ENCODE data around the gene DEF6.

The DEF6 gene

DNA sequence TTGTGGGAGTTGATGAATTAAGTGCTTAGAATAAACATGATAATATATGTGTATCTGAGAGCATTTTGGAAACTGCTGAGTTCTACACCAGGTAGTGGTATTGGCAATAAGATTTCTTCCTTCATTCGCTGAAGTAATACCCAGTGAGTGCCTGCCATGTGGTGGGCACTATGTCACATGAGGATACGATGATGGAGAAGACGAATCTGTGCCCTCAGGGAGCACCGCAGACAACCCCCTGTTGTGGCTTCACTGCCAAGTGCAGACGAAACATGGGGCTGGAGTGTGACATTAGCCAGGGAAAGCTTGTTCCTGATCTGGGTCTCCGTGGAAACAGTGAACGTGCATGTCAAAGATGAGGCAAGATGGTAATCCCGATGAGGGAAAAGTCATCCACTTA lies 30.2 kb upstream of the DEF6 start:
- peaks cover 38% of the 10 kb centered on the region for H3K4me1 Mint-ChIP-seq (ENCODE audit: low read depth)

DNA sequence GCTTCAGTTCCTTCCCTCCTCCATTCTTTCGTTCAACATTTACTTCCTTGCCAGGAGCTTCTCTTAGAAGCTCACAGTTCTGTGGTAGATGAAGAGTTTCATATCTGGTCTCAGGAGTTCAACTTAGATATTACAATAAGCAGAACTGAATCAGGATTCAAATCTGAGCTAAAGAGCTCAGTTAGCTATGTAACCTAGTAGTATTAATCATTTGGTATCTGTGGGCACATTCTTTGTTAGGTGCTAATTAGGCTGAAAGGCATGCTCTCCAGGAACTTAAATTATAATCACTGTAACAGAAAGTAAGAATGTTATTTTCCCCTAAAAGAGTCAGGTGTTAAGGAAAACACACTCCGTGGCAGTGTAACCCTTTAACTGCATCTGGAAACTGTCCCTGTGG lies 29.7 kb upstream of the DEF6 start:
- peaks cover 18% of the 10 kb centered on the region for H3K36me3 Mint-ChIP-seq (ENCODE audit: low read depth)
- no peak overlapping the region for H3K27ac Mint-ChIP-seq
- peaks cover 33% of the 10 kb centered on the region for H3K4me1 Mint-ChIP-seq (ENCODE audit: low read depth)
- H3K4me3 Mint-ChIP-seq = no peak overlapping the region
- no peaks in the 10 kb centered on the region for H3K9me3 Mint-ChIP-seq
- H3K27me3 Mint-ChIP-seq = no peaks in the 10 kb centered on the region

More for the DNA sequence above, 30.2 kb upstream of the DEF6 start:
- H3K4me3 Mint-ChIP-seq = no peak overlapping the region
- H3K27me3 Mint-ChIP-seq = no peaks in the 10 kb centered on the region
- no peaks in the 10 kb centered on the region for H3K9me3 Mint-ChIP-seq
- no peak overlapping the region for H3K27ac Mint-ChIP-seq
- H3K36me3 Mint-ChIP-seq (ENCODE audit: low read depth) = peaks cover 18% of the 10 kb centered on the region

DNA sequence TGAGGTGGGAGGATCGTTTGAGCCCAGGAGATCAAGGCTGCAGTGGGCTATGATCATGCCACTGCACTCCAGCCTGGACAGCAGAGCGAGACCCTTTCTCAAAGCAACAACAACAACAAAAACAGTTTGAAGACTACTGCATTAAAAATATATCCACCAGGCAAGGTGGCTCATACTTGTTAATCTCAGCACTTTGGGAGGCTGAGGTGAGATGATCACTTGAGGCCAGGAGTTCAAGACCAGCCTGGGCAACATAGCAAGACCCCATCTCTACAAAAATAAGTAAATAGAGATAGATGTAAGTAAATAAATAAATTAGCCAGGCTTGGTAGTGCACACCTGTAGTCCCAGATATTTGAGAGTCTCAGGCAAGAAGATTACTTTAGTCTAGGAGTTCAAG lies 25.6 kb upstream of the DEF6 start:
- H3K4me3 Mint-ChIP-seq = no peak overlapping the region
- peaks cover 18% of the 10 kb centered on the region for H3K36me3 Mint-ChIP-seq (ENCODE audit: low read depth)
- no peaks in the 10 kb centered on the region for H3K27me3 Mint-ChIP-seq
- H3K9me3 Mint-ChIP-seq = no peaks in the 10 kb centered on the region
- peaks cover 12% of the 10 kb centered on the region for H3K4me1 Mint-ChIP-seq (ENCODE audit: low read depth)
- H3K27ac Mint-ChIP-seq = no peak overlapping the region

DNA sequence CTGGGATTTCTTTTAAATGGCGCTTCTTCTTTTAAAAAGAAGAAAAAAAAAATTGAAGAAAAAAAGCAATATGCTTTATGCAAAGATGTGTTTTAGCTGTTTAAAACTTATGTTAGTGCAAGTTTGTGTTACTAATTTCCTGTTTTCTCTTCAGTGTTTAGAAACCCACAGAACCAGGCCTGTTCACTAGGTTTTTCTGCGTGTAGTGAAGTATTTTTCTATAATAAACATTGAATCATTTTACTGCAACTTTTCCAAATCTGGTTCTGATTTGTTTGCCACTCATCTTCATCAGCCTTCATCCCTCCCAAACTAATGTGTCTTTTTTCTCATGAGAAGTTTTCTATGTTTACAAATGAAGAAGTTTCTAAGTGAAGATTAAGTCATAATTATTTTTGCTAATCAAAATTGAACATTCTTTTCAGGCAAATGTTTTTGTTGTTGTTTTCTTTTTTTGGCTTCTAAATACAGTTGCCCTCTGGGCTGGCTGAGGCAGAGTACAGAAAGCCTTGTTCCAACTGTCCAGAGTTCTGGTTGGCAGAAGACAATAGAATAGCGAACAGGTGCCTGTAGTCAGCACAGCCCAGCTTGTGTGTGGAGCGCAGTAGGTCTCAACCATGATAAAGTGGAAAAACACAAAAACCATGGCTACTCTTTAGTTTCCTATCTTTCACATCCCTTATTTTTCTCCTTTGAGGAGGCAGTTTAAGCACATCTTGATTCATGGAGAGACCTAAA lies 23.6 kb upstream of the DEF6 start:
- Mint-ChIP-seq H3K9me3 (no peaks in the 10 kb centered on the region), H3K36me3 (ENCODE audit: low read depth) (peaks cover 9% of the 10 kb centered on the region), H3K4me1 (ENCODE audit: low read depth) (peaks cover 5% of the 10 kb centered on the region), H3K27me3 (no peaks in the 10 kb centered on the region), H3K4me3 (no peak overlapping the region), H3K27ac (no peak overlapping the region)

DNA sequence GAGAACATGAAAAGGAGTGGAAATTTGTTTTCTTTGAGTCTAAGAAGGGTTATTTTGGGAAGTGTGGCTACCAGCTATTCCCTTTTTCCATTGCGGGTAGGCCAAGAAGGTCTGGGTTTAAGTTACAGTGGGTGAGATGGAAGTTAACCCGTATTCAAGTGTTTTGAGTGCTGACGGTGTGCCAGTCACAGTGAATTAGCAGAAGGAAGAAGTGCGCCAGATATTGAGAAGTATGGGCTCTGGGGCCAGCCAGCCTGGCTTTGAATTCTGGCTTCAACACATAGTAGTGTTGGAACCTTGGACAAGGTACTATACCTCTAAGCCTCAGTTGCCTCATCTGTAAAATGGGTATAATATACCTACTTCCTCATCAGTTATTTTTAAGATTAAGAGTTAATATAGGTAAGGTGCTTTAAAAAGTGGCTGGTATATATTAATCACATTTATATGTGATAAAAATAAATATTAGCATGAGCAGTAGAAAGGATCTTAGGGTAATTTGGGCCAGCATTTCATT lies 21.8 kb upstream of the DEF6 start:
- Mint-ChIP-seq H3K4me1 (ENCODE audit: low read depth) (peaks cover 5% of the 10 kb centered on the region), H3K27me3 (no peaks in the 10 kb centered on the region), H3K27ac (no peak overlapping the region)

DNA sequence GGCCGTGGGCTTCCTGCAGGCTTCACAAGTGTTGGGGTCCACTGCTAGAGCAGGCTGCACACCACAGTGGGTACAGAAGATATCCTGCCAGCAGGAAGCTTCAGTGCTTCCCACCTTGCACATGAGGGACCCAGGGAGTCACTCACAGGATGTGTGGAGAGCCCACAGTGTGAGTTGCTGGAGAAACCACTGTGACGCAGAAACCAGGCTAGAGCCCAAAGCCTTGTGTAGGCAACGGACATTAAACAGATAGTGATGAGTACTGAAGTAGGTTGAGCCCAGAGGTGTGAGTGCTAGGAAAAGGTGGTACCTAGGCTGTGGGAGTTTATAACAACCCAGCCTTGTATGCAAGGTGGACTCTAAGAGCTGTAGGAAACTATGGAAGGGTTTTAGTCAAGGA lies 18.9 kb upstream of the DEF6 start:
- Mint-ChIP-seq H3K27me3 (no peaks in the 10 kb centered on the region), H3K27ac (no peak overlapping the region), H3K9me3 (no peaks in the 10 kb centered on the region), H3K4me3 (no peak overlapping the region), H3K36me3 (ENCODE audit: low read depth) (peaks cover 22% of the 10 kb centered on the region), H3K4me1 (ENCODE audit: low read depth) (peaks cover 5% of the 10 kb centered on the region)

More for the DNA sequence above, 21.8 kb upstream of the DEF6 start:
- Mint-ChIP-seq H3K4me3 (no peak overlapping the region), H3K9me3 (no peaks in the 10 kb centered on the region), H3K36me3 (ENCODE audit: low read depth) (peaks cover 3% of the 10 kb centered on the region)

DNA sequence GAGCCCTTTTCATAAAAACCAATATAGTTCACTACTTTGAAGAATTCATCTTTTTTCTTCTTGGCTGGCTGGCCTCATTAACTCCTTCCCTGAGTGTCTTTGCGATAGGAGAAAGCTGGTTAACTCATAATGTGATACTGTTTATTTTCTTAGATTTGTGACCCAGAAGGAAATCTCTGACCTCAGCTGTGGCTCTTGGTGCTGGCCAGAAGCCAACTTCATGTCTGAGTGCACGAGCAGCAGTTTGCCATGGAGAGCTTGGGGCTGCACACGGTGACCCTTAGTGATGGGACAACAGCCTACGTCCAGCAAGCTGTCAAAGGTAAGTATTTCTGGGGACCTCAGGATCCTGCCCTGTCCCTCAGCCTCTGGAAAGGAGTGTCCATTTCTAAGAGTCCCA lies 16.7 kb upstream of the DEF6 start:
- Mint-ChIP-seq H3K27ac (no peak overlapping the region), H3K27me3 (no peaks in the 10 kb centered on the region), H3K4me1 (ENCODE audit: low read depth) (no peaks in the 10 kb centered on the region), H3K36me3 (ENCODE audit: low read depth) (peaks cover 35% of the 10 kb centered on the region), H3K9me3 (no peaks in the 10 kb centered on the region), H3K4me3 (no peak overlapping the region)

DNA sequence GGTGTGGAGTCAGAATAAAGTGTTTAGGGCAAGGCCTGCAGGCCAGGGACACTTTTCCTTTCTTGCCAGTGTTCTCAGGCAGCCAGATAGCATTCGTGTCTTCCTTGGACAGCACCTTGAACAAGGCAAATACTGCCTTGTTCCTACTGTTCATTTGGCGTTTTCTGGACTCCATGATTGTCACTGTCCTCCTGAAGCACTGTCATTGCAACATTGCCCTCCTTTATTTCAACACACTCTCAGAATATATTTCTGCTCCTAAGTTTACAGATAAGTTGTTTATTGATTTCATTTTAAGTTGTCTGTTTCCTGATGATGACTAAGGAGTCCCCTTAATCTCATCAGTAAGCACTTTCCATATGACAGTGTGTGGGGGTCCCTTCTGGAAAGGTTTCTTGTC lies 15.1 kb upstream of the DEF6 start:
- H3K27ac Mint-ChIP-seq = no peak overlapping the region
- no peaks in the 10 kb centered on the region for H3K4me1 Mint-ChIP-seq (ENCODE audit: low read depth)
- no peak overlapping the region for H3K4me3 Mint-ChIP-seq
- peaks cover 42% of the 10 kb centered on the region for H3K36me3 Mint-ChIP-seq (ENCODE audit: low read depth)
- H3K27me3 Mint-ChIP-seq = no peaks in the 10 kb centered on the region
- no peaks in the 10 kb centered on the region for H3K9me3 Mint-ChIP-seq

DNA sequence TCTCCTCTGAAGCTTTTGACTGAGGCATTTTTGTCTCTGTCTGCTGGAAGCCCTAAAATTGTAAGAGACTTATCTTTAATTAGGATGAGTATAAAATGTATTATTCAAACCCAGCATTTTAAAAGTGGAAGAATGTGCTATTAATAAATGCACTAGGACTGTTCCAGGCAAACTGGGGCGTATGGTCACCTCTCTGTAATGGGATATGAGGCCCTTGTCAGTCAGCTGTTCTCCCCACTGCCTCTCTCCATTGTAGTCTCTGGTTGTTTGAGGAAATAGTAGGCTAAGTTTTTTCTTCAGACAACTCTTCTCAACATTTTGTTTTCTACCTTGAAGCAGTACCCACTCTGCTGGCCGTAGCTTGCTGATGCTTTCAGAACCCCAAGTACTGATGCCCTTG lies 14.3 kb upstream of the DEF6 start:
- no peak overlapping the region for H3K4me3 Mint-ChIP-seq
- no peak overlapping the region for H3K27ac Mint-ChIP-seq
- H3K4me1 Mint-ChIP-seq (ENCODE audit: low read depth) = no peaks in the 10 kb centered on the region
- no peaks in the 10 kb centered on the region for H3K27me3 Mint-ChIP-seq
- H3K9me3 Mint-ChIP-seq = no peaks in the 10 kb centered on the region
- H3K36me3 Mint-ChIP-seq (ENCODE audit: low read depth) = peaks cover 42% of the 10 kb centered on the region

DNA sequence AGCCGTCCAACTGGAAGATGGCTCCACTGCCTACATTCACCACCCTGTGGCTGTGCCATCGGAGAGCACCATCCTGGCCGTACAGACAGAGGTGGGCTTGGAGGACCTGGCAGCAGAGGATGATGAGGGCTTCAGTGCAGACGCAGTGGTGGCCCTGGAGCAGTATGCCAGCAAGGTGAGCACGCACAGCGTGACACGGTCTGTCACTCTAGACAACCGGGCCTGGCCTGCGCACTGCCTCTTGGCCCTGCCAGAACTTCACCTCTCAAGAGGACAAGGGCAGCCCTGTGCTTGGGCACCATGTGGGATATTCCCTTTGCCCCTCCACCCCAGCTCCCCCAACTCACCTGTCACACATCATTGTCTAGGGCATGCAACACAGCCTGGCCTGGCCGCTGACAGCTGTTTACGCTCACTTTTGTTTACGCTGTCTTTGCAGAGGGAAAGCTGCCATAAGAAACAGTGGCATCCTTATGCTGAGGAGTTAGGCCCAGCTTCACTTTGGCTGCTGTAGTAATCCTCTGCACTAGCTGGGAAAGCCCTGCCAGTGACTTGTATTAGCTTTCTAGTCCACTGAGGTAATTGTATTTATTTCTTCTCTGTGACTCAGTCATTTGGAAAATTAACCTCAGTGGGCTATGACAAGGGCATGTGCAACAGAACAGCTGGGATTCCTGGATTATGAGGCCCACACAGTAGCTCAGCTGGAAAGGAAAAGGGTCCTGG lies 9.8 kb upstream of the DEF6 start:
- Mint-ChIP-seq H3K36me3 (ENCODE audit: low read depth) (peaks cover 38% of the 10 kb centered on the region), H3K9me3 (no peaks in the 10 kb centered on the region), H3K27ac (no peak overlapping the region), H3K4me3 (no peak overlapping the region), H3K27me3 (no peaks in the 10 kb centered on the region), H3K4me1 (ENCODE audit: low read depth) (no peaks in the 10 kb centered on the region)

DNA sequence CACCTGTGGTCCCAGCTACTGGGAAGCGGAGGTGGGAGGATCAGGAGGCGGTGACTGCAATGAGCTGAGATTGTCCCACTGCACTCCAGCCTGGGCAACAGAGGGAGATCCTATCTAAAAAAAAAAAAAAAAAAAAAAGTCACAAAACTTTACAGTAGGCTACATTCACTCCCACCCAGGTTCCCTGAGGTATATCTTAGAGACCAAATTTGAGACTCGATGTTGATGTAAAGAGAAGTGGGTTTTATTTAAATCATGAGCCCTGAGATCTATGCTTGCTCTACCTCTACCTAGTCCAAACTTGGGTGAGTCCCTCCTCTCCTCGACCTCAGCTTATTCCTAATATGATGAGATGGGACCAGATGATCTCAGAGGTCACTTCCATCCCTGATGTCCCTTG lies 8.8 kb upstream of the DEF6 start:
- Mint-ChIP-seq H3K9me3 (no peaks in the 10 kb centered on the region), H3K27me3 (no peaks in the 10 kb centered on the region), H3K27ac (no peak overlapping the region), H3K4me1 (ENCODE audit: low read depth) (no peaks in the 10 kb centered on the region), H3K4me3 (no peak overlapping the region), H3K36me3 (ENCODE audit: low read depth) (peaks cover 29% of the 10 kb centered on the region)

DNA sequence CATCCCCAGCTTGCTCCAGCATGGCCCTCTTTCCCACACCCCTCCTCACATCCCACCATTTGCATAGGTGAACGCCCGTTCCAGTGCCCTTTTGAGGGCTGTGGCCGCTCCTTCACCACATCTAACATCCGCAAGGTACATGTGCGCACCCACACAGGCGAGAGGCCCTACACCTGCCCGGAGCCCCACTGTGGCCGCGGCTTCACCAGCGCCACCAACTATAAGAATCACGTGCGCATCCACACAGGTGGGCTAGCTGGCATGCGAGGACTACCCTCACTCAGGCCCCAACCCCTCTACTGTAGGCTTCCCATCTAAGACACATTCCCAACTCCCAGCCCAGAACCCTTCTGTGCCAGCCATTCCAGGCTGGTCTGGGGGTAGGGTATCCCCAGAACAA lies 6.1 kb upstream of the DEF6 start:
- H3K36me3 Mint-ChIP-seq (ENCODE audit: low read depth) = peaks cover 26% of the 10 kb centered on the region

DNA sequence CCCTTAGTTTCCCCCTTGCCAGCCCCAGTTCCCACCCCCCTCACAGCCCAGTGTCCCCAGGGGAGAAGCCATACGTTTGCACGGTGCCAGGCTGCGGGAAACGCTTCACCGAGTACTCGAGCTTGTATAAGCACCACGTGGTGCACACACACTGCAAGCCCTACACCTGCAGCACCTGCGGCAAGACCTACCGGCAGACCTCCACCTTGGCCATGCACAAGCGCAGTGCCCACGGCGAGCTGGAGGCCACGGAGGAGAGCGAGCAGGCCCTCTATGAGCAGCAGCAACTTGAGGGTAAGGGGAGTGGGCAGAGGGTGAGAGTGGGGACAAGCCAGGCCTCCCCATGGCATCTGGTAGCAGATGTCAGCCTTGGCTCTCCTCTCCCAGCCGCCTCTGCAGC lies 5.1 kb upstream of the DEF6 start:
- Mint-ChIP-seq H3K36me3 (ENCODE audit: low read depth) (peaks cover 19% of the 10 kb centered on the region), H3K27me3 (no peaks in the 10 kb centered on the region), H3K4me1 (ENCODE audit: low read depth) (peaks cover 5% of the 10 kb centered on the region), H3K27ac (no peak overlapping the region), H3K4me3 (no peak overlapping the region), H3K9me3 (no peaks in the 10 kb centered on the region)

More for the DNA sequence above, 6.1 kb upstream of the DEF6 start:
- no peaks in the 10 kb centered on the region for H3K4me1 Mint-ChIP-seq (ENCODE audit: low read depth)
- H3K27ac Mint-ChIP-seq = no peak overlapping the region
- H3K9me3 Mint-ChIP-seq = no peaks in the 10 kb centered on the region
- no peaks in the 10 kb centered on the region for H3K27me3 Mint-ChIP-seq
- no peak overlapping the region for H3K4me3 Mint-ChIP-seq

DNA sequence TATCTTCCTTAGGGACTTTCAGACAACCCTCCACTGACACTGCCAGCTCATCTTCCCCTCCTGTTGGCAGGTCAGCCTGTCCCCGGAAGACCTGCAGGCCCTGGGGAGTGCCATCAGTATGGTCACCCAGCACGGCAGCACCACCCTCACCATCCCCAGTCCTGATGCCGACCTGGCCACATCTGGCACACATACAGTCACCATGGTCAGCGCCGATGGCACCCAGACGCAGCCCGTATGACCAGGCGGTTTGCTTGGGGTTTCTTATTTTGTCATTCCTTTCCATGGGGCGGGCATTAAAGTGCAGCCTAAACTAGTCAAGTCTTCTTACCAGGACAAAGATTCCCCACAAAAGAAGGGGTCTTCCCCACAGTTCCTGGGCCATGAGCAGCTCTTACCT lies 3.9 kb upstream of the DEF6 start:
- Mint-ChIP-seq H3K27me3 (no peaks in the 10 kb centered on the region), H3K27ac (no peak overlapping the region), H3K9me3 (no peaks in the 10 kb centered on the region), H3K4me1 (ENCODE audit: low read depth) (peaks cover 6% of the 10 kb centered on the region), H3K4me3 (no peak overlapping the region), H3K36me3 (ENCODE audit: low read depth) (peaks cover 19% of the 10 kb centered on the region)

DNA sequence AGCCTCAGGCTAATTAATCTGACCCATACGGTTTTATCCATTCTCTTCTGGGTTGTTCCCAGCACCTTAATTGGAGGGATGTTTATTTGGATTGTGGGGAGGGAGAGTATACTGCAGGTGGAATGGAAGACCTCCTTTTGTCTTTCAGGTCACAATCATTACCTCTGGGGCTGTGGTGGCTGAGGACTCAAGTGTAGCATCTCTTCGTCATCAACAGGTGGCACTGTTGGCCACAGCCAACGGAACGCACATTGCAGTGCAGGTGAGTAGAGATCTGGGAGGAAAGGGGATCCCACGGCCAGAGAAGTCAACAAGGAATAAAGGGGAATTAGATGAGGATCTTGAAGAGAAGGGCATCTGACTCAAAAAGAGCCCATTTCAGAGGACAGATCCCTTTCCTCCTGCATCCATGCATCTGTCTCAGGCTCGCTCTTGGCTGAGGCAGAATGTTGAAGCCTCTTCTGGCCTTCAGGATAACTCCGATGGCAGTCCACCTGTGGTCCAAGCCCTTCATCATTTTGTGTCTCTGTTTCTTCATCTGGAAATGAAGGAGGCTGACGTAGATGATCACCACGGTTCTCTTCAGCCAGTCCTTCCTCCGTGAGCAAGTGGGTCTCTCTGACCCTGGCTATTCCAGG lies 3.2 kb upstream of the DEF6 start:
- no peak overlapping the region for H3K27ac Mint-ChIP-seq
- peaks cover 18% of the 10 kb centered on the region for H3K36me3 Mint-ChIP-seq (ENCODE audit: low read depth)
- H3K4me1 Mint-ChIP-seq (ENCODE audit: low read depth) = peaks cover 13% of the 10 kb centered on the region
- no peaks in the 10 kb centered on the region for H3K27me3 Mint-ChIP-seq
- no peak overlapping the region for H3K4me3 Mint-ChIP-seq
- no peaks in the 10 kb centered on the region for H3K9me3 Mint-ChIP-seq

All from stimulated activated naive CD8-positive, alpha-beta T cell treated with anti-CD3 and anti-CD28 coated beads, Interleukin-15, Interleukin-2, amounts not matched to agents 100 ng/mL and 50 ng/mL, for 24 hours (primary cell).